CD4-positive, CD25-positive, alpha-beta regulatory T cell (primary cell): ENCODE results near the gene CYB561D2. TPM values are rescaled to one million over a fixed set of nuclear protein-coding genes. Genes with fewer than 3 reads are reported as not detected.

ENCODE experiments used
- ATAC-seq, 2 donors: fragments of 150-1000 bp; cut with Tn5 transposase; one replicate each; pipeline ENCODE4 v1.10.0; 2021; ENCODE audit warnings: low read depth in 2 of 2, moderate number of reproducible peaks in 2 of 2, moderate library complexity in 1 of 2
- DNase-seq, 3 donors: peaks; one replicate each; pipeline versions ENCODE4 v3.0.0 to v3.0.0-alpha.2; 2012 to 2022; ENCODE audit warnings: mixed read lengths in 1 of 3
- H3K27ac ChIP-seq: one replicate; pipeline ENCODE4 v1.7.0; 2013; ENCODE audit warnings: mild to moderate bottlenecking, low read length; ENCODE audit not compliant: insufficient read depth, poor library complexity, severe bottlenecking
- H3K27me3 ChIP-seq: one replicate; pipeline ENCODE4 v1.7.0; 2013; ENCODE audit warnings: low read length; ENCODE audit not compliant: control insufficient read depth, insufficient read depth
- H3K36me3 ChIP-seq: one replicate; pipeline ENCODE4 v1.7.0; 2013; ENCODE audit warnings: mild to moderate bottlenecking, low read length, moderate library complexity; ENCODE audit not compliant: control insufficient read depth, insufficient read depth
- H3K4me1 ChIP-seq: 2 replicates; pipeline ENCODE4 v1.7.0; 2013; ENCODE audit warnings: mild to moderate bottlenecking, low read length; ENCODE audit not compliant: insufficient read depth, control insufficient read depth, poor library complexity, severe bottlenecking
- H3K4me3 ChIP-seq: one replicate; pipeline ENCODE4 v1.7.0; 2013; ENCODE audit warnings: low read depth, mild to moderate bottlenecking, low read length, moderate library complexity
- H3K9me3 ChIP-seq, 2 experiments: 1 replicate in 1 of 2; 2 replicates in 1 of 2; pipeline ENCODE4 v1.7.0; 2013; ENCODE audit warnings: low read length in 2 of 2, mild to moderate bottlenecking in 1 of 2, moderate library complexity in 1 of 2; ENCODE audit not compliant: control insufficient read depth in 2 of 2
- H3K27ac Mint-ChIP-seq, 3 donors: one replicate each; pipeline ENCODE4 v1.8.0; 2020 to 2022; ENCODE audit warnings: mild to moderate bottlenecking in 3 of 3, mixed read lengths in 3 of 3, moderate library complexity in 2 of 3
- H3K27me3 Mint-ChIP-seq: one replicate; pipeline ENCODE4 v1.8.0; 2022; ENCODE audit warnings: mild to moderate bottlenecking, mixed read lengths
- H3K36me3 Mint-ChIP-seq: one replicate; pipeline ENCODE4 v1.8.0; 2020; ENCODE audit warnings: mixed read lengths
- H3K4me1 Mint-ChIP-seq, 4 donors: one replicate each; pipeline ENCODE4 v1.8.0; 2020 to 2022; ENCODE audit warnings: mixed read lengths in 4 of 4, mild to moderate bottlenecking in 1 of 4
- H3K4me3 Mint-ChIP-seq, 4 donors: one replicate each; pipeline ENCODE4 v1.8.0; 2020 to 2022; ENCODE audit warnings: mild to moderate bottlenecking in 4 of 4, mixed read lengths in 4 of 4, moderate library complexity in 3 of 4
- H3K9me3 Mint-ChIP-seq, 7 donors: one replicate each; pipeline ENCODE4 v1.8.0; 2020 to 2022; ENCODE audit warnings: mixed read lengths in 7 of 7, mild to moderate bottlenecking in 3 of 7, moderate library complexity in 2 of 7
- polyA plus RNA-seq, 4 donors: library from polyadenylated mRNA; unstranded; fragments of 300-500 nt; fragmentation: Illumina TruSeq; gene quantifications; one replicate each; pipeline ENCODE4 v1.2.3, GENCODE V29; 2021
- total RNA-seq: library from RNA; stranded (reverse); gene quantifications from one replicate; pipeline ENCODE4 v1.2.3, GENCODE V29; 2022

Gene CYB561D2
- total and polyA plus RNA-seq, 5 donors from 2014 or later, result 28.5 to 92.2 (median 73.8) TPM

- H3K36me3 ChIP-seq, result peaks cover 13% of the 10 kb centered on the region
- H3K27ac ChIP-seq, result peak overlapping the region; percentile 60
- peak overlapping the region; percentile 53 to 89 (median 61) for H3K4me3 Mint-ChIP-seq
- H3K4me3 ChIP-seq, result no peak overlapping the region
- peaks cover 52% of the 10 kb centered on the region for H3K4me1 ChIP-seq
- no peaks in the 10 kb centered on the region for H3K9me3 Mint-ChIP-seq
- peaks cover 4% of the 10 kb centered on the region for H3K36me3 Mint-ChIP-seq
- DNase-seq (peak; percentile 73 to 88 (median 82)), ATAC-seq (peak; percentile 24 to 26)
- H3K9me3 ChIP-seq, result no peaks in the 10 kb centered on the region
- peak overlapping the region; percentile 56 to 79 (median 69) for H3K27ac Mint-ChIP-seq
- H3K4me1 Mint-ChIP-seq, result peaks cover 5 to 84% (median 38%) of the 10 kb centered on the region in 4 donors
- H3K27me3 Mint-ChIP-seq, result no peaks in the 10 kb centered on the region
- no peaks in the 10 kb centered on the region for H3K27me3 ChIP-seq
Measured at GRCh38 chr3:50347187-50347813, 3.4 kb upstream of the CYB561D2 start.

- Histone ChIP-seq H3K27me3 (no peaks in the 10 kb centered on the region), H3K4me3 (peak overlapping the region; percentile 81), H3K9me3 (no peaks in the 10 kb centered on the region), H3K4me1 (peaks cover 48% of the 10 kb centered on the region), H3K36me3 (peaks cover 40% of the 10 kb centered on the region), H3K27ac (peak overlapping the region; percentile 93)
- peaks cover 13% of the 10 kb centered on the region for H3K36me3 Mint-ChIP-seq
- H3K27ac Mint-ChIP-seq, result peak overlapping the region; percentile 98 to 99 (median 99)
- H3K9me3 Mint-ChIP-seq, result no peaks in the 10 kb centered on the region
- no peaks in the 10 kb centered on the region for H3K27me3 Mint-ChIP-seq
- ATAC-seq (no peak), DNase-seq (no peak)
- H3K4me1 Mint-ChIP-seq, result peaks cover 5 to 85% (median 42%) of the 10 kb centered on the region in 4 donors
- peak overlapping the region; percentile 91 to 97 (median 96) for H3K4me3 Mint-ChIP-seq
Measured at GRCh38 chr3:50350213-50350526, 492 bp upstream of the CYB561D2 start.

GRCh38 chr3:50351323-50351697 is 648 bp downstream of the CYB561D2 start:
- Mint-ChIP-seq H3K4me3 (peak overlapping the region; percentile 91 to 97 (median 96)), H3K36me3 (peaks cover 16% of the 10 kb centered on the region), H3K4me1 (peaks cover 5 to 87% (median 44%) of the 10 kb centered on the region in 4 donors), H3K27me3 (no peaks in the 10 kb centered on the region), H3K9me3 (no peaks in the 10 kb centered on the region), H3K27ac (peak overlapping the region; percentile 98 to 99 (median 99))
- Histone ChIP-seq H3K4me1 (peaks cover 47% of the 10 kb centered on the region), H3K36me3 (peaks cover 50% of the 10 kb centered on the region), H3K27ac (peak overlapping the region; percentile 93), H3K27me3 (no peaks in the 10 kb centered on the region), H3K4me3 (peak overlapping the region; percentile 83), H3K9me3 (no peaks in the 10 kb centered on the region)
- DNase-seq (no peak), ATAC-seq (no peak)

GRCh38 chr3:50352781-50353180 is 2.1 kb downstream of the CYB561D2 start:
- Mint-ChIP-seq H3K27ac (peak overlapping the region in 1 of 3 donors; percentile 20), H3K36me3 (peaks cover 20% of the 10 kb centered on the region), H3K4me1 (peaks cover 0 to 88% (median 48%) of the 10 kb centered on the region in 4 donors), H3K9me3 (no peaks in the 10 kb centered on the region), H3K27me3 (no peaks in the 10 kb centered on the region), H3K4me3 (peak overlapping the region; percentile 13 to 84 (median 47))
- ATAC-seq (no peak), DNase-seq (peak in 1 of 3 donors; percentile 41)
- no peaks in the 10 kb centered on the region for H3K27me3 ChIP-seq
- H3K4me3 ChIP-seq, result no peak overlapping the region
- H3K36me3 ChIP-seq, result peaks cover 51% of the 10 kb centered on the region
- H3K27ac ChIP-seq, result peak overlapping the region; percentile 26
- no peaks in the 10 kb centered on the region for H3K9me3 ChIP-seq
- peaks cover 51% of the 10 kb centered on the region for H3K4me1 ChIP-seq

- Mint-ChIP-seq H3K27me3 (no peaks in the 10 kb centered on the region), H3K27ac (no peak overlapping the region), H3K36me3 (peaks cover 19% of the 10 kb centered on the region), H3K4me1 (peaks cover 0 to 88% (median 52%) of the 10 kb centered on the region in 4 donors), H3K9me3 (no peaks in the 10 kb centered on the region), H3K4me3 (peak overlapping the region in 1 of 4 donors; percentile 84)
- Histone ChIP-seq H3K4me1 (peaks cover 58% of the 10 kb centered on the region), H3K4me3 (no peak overlapping the region), H3K9me3 (no peaks in the 10 kb centered on the region), H3K36me3 (peaks cover 45% of the 10 kb centered on the region), H3K27ac (no peak overlapping the region), H3K27me3 (no peaks in the 10 kb centered on the region)
- ATAC-seq, result no peak
- DNase-seq, result no peak
Measured at GRCh38 chr3:50353245-50354004, 2.8 kb downstream of the CYB561D2 start.

- Histone ChIP-seq H3K4me3 (no peak overlapping the region), H3K9me3 (no peaks in the 10 kb centered on the region), H3K27ac (no peak overlapping the region), H3K36me3 (peaks cover 41% of the 10 kb centered on the region), H3K27me3 (no peaks in the 10 kb centered on the region), H3K4me1 (peaks cover 59% of the 10 kb centered on the region)
- ATAC-seq (no peak), DNase-seq (no peak)
- Mint-ChIP-seq H3K4me3 (peak overlapping the region; percentile 19 to 51 (median 29)), H3K27ac (peak overlapping the region in 1 of 3 donors; percentile 60), H3K36me3 (peaks cover 19% of the 10 kb centered on the region), H3K9me3 (no peaks in the 10 kb centered on the region), H3K27me3 (no peaks in the 10 kb centered on the region), H3K4me1 (peaks cover 0 to 83% (median 46%) of the 10 kb centered on the region in 4 donors)
Measured at GRCh38 chr3:50354186-50354764, 3.6 kb downstream of the CYB561D2 start.

- Mint-ChIP-seq H3K27ac (no peak overlapping the region), H3K4me1 (peaks cover 0 to 83% (median 46%) of the 10 kb centered on the region in 4 donors), H3K9me3 (no peaks in the 10 kb centered on the region), H3K27me3 (no peaks in the 10 kb centered on the region), H3K36me3 (peaks cover 19% of the 10 kb centered on the region), H3K4me3 (peak overlapping the region in 2 of 4 donors; percentile 23 to 27)
- Histone ChIP-seq H3K27me3 (no peaks in the 10 kb centered on the region), H3K4me3 (no peak overlapping the region), H3K9me3 (no peaks in the 10 kb centered on the region), H3K27ac (no peak overlapping the region), H3K36me3 (peaks cover 40% of the 10 kb centered on the region), H3K4me1 (peaks cover 57% of the 10 kb centered on the region)
- no peak for DNase-seq
- no peak for ATAC-seq
Measured at GRCh38 chr3:50354850-50355249, 4.2 kb downstream of the CYB561D2 start.
